ENCODE results near the gene TPI1.
A peak's percentile ranks its signal among the peaks of the same experiment; 100 is the strongest.

The TPI1 gene

DNA sequence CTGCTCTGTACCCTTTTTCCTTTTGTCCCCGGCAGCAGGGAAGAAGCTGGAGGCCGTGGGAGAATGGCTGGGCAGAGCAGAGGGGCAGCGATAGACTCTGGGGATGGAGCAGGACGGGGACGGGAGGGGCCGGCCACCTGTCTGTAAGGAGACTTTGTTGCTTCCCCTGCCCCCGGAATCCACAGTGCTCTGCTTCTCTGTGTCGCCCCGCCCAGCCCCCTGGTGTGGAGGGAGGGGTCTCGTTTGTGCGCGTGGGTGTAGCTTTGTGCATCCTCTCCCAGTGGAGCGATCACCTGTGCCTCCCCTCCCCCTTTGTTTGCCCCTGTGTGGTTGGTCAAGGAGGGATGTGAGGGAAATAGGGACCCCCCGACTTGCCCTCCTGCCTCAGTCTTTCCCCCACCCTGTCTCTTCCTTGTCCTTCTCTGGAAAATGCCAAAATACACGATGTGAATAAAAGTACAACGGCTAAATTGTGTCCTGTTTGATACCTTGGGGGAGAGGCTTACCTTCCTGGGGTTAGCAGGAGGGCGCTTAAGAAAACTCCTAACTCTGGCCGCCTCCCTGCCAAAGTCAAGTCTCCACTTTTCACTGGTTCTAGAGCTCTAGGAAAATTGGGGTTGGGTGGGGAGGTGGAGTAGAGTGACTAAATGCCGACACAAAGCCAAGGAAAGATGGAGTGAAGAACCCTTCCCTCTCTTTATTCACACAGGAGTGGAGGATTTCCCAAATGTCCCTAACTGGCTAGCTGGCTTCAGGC is 990 bp upstream of the TPI1 start:
- peaks cover 31% of the 10 kb centered on the region for H3K4me1 ChIP-seq (ENCODE audit: low read depth, poor library complexity, severe bottlenecking)
- TF ChIP-seq, protein P1, sequence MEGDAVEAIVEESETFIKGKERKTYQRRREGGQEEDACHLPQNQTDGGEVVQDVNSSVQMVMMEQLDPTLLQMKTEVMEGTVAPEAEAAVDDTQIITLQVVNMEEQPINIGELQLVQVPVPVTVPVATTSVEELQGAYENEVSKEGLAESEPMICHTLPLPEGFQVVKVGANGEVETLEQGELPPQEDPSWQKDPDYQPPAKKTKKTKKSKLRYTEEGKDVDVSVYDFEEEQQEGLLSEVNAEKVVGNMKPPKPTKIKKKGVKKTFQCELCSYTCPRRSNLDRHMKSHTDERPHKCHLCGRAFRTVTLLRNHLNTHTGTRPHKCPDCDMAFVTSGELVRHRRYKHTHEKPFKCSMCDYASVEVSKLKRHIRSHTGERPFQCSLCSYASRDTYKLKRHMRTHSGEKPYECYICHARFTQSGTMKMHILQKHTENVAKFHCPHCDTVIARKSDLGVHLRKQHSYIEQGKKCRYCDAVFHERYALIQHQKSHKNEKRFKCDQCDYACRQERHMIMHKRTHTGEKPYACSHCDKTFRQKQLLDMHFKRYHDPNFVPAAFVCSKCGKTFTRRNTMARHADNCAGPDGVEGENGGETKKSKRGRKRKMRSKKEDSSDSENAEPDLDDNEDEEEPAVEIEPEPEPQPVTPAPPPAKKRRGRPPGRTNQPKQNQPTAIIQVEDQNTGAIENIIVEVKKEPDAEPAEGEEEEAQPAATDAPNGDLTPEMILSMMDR (conservative IDR thresholded peaks at IDR 0.05; ENCODE audit: low read depth, low read length) = no peak
- H3K79me2 ChIP-seq (ENCODE audit: insufficient read depth, low read depth) = peaks cover 25% of the 10 kb centered on the region
- peak overlapping the region; percentile 4 for H3K4me3 ChIP-seq (IDR thresholded peaks at IDR 0.05; ENCODE audit: insufficient read depth, low read depth, low read length)
- H4K20me1 ChIP-seq (ENCODE audit: insufficient read depth) = peaks cover 12% of the 10 kb centered on the region; the same call in 1 of the 2 replicates
- no peaks in the 10 kb centered on the region for H3K27me3 ChIP-seq (ENCODE audit: insufficient read depth, low read depth)
- peak overlapping the region; percentile 88 for H3K4me2 ChIP-seq
- H3K36me3 ChIP-seq (ENCODE audit: insufficient read depth) = no peaks in the 10 kb centered on the region; the same call in 1 of the 2 replicates
- H3K9ac ChIP-seq = no peak overlapping the region
- H3K27ac ChIP-seq = no peak overlapping the region
- peak overlapping the region; percentile 57; the same call in 1 of the 2 replicates for H2AFZ ChIP-seq (ENCODE audit: low read depth)

DNA sequence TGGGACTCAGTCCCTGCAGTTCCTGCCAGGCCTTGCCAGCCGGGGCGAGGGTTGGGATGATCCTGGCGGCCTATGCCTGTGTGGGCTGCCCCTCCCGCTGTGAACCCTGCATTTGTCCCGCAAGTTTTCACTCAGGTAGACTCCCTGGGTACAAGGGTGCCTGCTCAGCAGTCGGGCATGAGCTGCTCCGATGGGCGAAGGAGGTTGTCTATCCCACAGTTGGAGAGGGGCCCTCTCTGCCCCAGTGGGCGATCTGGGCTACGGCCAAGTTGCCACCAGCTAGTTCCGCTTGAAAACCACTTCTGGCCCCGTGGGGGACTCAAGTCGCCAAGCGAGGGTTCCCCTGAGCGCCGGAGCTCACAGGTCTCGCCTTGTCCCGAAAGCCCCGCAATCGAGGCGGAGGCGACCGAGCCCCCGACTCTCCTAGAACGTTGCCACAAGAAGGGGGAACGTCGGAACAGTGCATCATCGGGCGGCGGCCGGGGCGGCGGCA is 365 bp upstream of the TPI1 start:
- Histone ChIP-seq H4K20me1 (ENCODE audit: insufficient read depth) (peaks cover 12% of the 10 kb centered on the region; the same call in 1 of the 2 replicates), H3K27me3 (ENCODE audit: insufficient read depth, low read depth) (no peaks in the 10 kb centered on the region), H3K36me3 (ENCODE audit: insufficient read depth) (no peaks in the 10 kb centered on the region; the same call in 1 of the 2 replicates), H3K4me2 (peak overlapping the region; percentile 88), H3K79me2 (ENCODE audit: insufficient read depth, low read depth) (peaks cover 25% of the 10 kb centered on the region), H3K4me3 (IDR thresholded peaks at IDR 0.05; ENCODE audit: insufficient read depth, low read depth, low read length) (peak overlapping the region; percentile 4), H3K27ac (no peak overlapping the region), H2AFZ (ENCODE audit: low read depth) (peak overlapping the region; percentile 57), H3K9ac (peak overlapping the region; percentile 95; the same call in 1 of the 2 replicates), H3K4me1 (ENCODE audit: low read depth, poor library complexity, severe bottlenecking) (peaks cover 37% of the 10 kb centered on the region)
- TF ChIP-seq, protein P1 (conservative IDR thresholded peaks at IDR 0.05; ENCODE audit: low read depth, low read length) = no peak

DNA sequence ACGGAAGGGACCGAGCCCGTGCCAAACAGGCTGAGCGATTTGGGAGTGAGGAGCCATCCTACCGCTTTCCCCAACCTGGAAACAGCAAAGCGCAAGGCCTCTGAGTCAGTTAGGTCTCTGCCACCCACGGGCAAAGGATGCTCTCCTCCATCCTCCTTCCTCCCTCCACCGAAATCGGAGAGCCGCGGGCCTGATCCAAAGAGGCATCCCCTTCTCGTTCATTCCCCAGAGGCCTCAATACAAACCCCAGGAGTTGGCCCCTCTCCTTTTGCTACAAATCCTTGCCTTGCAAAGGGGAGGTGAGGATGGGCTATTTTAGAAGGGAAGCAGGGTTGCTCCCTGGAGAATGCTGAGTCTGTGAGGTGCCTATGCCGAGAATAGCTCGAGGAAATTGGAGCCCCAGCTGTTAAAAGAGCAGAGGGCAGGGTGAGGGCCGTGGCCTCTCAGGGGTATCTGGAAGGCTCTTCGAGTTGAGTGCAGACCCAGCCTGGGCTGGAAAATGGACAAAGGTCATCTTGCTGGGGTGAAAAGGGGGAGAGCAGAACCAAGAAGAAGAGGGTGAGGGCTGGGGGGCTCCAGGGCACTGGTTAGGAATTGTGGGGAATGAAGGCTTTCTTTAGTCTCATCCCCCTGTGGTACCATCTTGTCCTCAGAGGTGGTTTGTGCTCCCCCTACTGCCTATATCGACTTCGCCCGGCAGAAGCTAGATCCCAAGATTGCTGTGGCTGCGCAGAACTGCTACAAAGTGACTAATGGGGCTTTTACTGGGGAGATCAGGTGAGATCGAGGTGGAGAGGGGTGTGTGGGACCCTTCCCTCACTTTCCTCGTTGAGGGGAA is 1.1 kb downstream of the TPI1 start:
- TF ChIP-seq, protein P1 (conservative IDR thresholded peaks at IDR 0.05; ENCODE audit: low read depth, low read length) = no peak
- Histone ChIP-seq H3K4me3 (IDR thresholded peaks at IDR 0.05; ENCODE audit: insufficient read depth, low read depth, low read length) (no peak overlapping the region), H3K79me2 (ENCODE audit: insufficient read depth, low read depth) (peaks cover 25% of the 10 kb centered on the region), H2AFZ (ENCODE audit: low read depth) (no peak overlapping the region), H3K36me3 (ENCODE audit: insufficient read depth) (no peaks in the 10 kb centered on the region; the same call in 1 of the 2 replicates), H3K4me1 (ENCODE audit: low read depth, poor library complexity, severe bottlenecking) (peaks cover 40% of the 10 kb centered on the region), H4K20me1 (ENCODE audit: insufficient read depth) (peaks cover 12% of the 10 kb centered on the region; the same call in 1 of the 2 replicates), H3K27me3 (ENCODE audit: insufficient read depth, low read depth) (no peaks in the 10 kb centered on the region), H3K4me2 (peak overlapping the region; percentile 65), H3K9ac (peak overlapping the region; percentile 95; the same call in 1 of the 2 replicates), H3K27ac (peak overlapping the region; percentile 81)

Data from KMS-11 (cell line).